ENCODE results near the gene SPATA16. TPM values are rescaled to one million over a fixed set of nuclear protein-coding genes. Genes with fewer than 3 reads are reported as not detected.
"Not testable (repeated sequence)": the region's sequence is repeated elsewhere in the genome, so short reads cannot be mapped to it uniquely, and the experiment has no call there.

SPATA16 gene
- total RNA-seq, 1 donor from 2014 or later: not detected

DNA sequence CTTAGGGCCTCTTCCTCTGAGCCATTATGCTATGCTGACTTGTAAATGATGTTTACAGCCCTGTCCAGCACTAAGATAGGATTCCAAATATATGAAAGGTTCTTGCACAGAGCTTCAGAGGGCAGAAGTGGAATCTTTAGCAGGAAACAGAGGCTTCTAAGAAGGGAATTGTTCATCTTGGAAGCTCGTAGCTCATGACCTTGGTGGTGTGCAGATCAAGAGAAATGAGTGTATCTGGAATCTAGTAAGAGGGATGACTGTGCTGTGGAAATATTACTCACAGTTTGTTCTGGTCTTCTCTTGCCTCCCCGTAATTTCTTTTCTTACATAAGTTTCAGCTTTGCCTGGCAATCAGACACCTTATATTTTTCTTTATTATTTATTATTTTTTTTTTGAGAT lies 175.8 kb downstream of the SPATA16 start:
- Histone ChIP-seq H3K27me3 (no peaks in the 10 kb centered on the region), H3K9me3 (no peaks in the 10 kb centered on the region), H3K4me1 (no peaks in the 10 kb centered on the region), H3K4me3 (no peak overlapping the region), H3K27ac (no peak overlapping the region), H3K36me3 (no peaks in the 10 kb centered on the region)
- DNase-seq (ENCODE audit: low spot score in 2 of 2): no peak
- intact Hi-C loops (cut with DNase I): no loop called here
- TF ChIP-seq, protein P1, sequence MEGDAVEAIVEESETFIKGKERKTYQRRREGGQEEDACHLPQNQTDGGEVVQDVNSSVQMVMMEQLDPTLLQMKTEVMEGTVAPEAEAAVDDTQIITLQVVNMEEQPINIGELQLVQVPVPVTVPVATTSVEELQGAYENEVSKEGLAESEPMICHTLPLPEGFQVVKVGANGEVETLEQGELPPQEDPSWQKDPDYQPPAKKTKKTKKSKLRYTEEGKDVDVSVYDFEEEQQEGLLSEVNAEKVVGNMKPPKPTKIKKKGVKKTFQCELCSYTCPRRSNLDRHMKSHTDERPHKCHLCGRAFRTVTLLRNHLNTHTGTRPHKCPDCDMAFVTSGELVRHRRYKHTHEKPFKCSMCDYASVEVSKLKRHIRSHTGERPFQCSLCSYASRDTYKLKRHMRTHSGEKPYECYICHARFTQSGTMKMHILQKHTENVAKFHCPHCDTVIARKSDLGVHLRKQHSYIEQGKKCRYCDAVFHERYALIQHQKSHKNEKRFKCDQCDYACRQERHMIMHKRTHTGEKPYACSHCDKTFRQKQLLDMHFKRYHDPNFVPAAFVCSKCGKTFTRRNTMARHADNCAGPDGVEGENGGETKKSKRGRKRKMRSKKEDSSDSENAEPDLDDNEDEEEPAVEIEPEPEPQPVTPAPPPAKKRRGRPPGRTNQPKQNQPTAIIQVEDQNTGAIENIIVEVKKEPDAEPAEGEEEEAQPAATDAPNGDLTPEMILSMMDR (IDR thresholded peaks at IDR 0.05): no peak

DNA sequence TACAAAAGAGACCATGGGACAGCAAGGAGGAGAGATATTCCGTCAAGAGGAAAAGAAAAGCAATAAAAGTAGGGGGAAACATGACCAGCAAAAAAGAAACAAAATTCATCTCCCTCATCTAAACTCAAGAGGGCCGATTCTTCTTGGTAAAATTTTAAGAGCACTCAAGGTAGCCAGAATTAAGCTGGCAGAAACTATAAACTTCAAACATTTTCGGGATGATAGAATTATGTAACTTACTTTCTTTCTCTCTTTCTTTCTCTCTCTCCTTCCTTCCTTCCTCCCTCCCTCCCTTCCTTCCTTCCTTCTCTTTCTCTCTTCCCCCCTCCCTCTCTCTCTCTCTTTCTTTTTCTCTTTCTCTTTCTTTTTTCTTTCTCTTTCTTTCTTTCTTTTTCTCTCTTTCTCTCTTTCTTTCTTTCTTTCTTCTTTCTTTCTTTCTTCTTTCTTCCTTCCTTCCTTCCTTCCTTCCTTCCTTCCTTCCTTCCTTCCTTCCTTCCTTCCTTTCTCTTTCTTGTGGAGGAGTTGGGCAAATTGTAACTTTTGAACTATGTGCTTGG lies 180.3 kb downstream of the SPATA16 start:
- DNase-seq (ENCODE audit: low spot score in 2 of 2); H3K4me1 ChIP-seq; H3K27me3 ChIP-seq; H3K27ac ChIP-seq; intact Hi-C loops (cut with DNase I); H3K4me3 ChIP-seq; H3K9me3 ChIP-seq; H3K36me3 ChIP-seq: not testable (repeated sequence)

DNA sequence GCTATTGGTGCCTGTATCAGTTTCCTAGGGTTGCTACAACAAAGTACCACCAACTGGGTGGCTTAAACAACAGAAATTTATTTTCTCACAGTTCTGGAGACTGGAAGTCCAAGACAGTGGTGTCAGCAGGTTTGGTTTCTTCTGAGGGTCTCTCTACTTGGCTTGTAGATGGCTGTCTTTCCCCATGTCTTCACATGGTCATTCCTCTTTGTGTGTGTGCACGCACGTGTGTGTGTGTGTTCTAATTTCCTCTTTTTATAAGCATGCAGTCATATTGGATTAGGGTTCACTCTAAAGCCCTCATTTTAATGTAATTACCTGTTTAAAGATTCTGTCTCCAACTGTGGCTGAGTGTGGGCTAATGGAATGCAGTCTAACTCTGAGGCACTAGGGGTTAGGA lies 182.5 kb downstream of the SPATA16 start:
- Histone ChIP-seq H3K4me1 (no peaks in the 10 kb centered on the region), H3K4me3 (no peak overlapping the region), H3K27me3 (no peaks in the 10 kb centered on the region), H3K9me3 (no peaks in the 10 kb centered on the region), H3K36me3 (no peaks in the 10 kb centered on the region), H3K27ac (no peak overlapping the region)
- intact Hi-C loops (cut with DNase I): no loop called here
- TF ChIP-seq, protein P1 (IDR thresholded peaks at IDR 0.05): no peak
- DNase-seq (ENCODE audit: low spot score in 2 of 2): no peak

DNA sequence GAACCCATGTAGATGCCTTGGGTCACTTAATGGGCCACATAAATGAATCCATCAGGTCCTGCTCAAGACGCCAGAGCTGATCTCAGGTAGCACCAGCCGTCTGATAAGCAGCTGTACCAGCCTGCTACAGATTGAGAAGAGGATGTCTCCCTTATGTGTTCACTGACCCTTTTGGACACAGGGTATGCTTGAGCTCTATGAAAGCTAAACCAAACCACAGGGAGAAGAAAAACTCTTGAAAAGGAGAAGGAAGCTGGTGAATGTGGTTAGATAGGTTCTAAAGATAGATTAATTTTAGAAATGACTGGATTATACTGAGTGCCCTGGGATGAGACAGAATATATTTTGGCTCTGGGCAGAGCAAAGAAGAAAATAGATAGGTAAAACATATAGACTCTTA lies 187.5 kb downstream of the SPATA16 start:
- H3K27ac ChIP-seq: no peak overlapping the region

DNA sequence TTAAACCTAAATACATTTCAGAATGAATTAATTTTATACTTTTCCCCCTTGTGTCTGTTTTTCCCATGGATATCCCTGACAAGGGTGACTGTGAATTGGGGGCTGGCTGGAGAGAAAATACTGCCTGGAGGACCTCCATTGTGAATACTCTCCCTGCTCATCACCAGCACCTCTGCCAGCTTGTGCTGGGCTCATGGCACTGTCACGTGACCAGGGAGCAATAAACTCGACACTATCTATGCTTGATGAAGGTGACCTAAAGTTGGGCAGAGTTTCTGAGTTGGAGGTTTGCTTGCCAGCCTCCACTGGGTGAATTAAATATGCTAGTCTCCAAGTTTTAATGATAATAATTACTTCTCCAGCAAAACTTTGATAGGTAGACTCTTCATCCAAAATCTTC lies 189.5 kb downstream of the SPATA16 start:
- H3K4me3 ChIP-seq: no peak overlapping the region
- TF ChIP-seq, protein P1 (IDR thresholded peaks at IDR 0.05): no peak
- H3K36me3 ChIP-seq: no peaks in the 10 kb centered on the region
- H3K9me3 ChIP-seq: no peaks in the 10 kb centered on the region
- DNase-seq (ENCODE audit: low spot score in 2 of 2): no peak
- H3K4me1 ChIP-seq: no peaks in the 10 kb centered on the region
- no peak overlapping the region for H3K27ac ChIP-seq
- H3K27me3 ChIP-seq: no peaks in the 10 kb centered on the region
- intact Hi-C loops (cut with DNase I): no loop called here

More for the DNA sequence above, 187.5 kb downstream of the SPATA16 start:
- Histone ChIP-seq H3K4me1 (no peaks in the 10 kb centered on the region), H3K4me3 (no peak overlapping the region), H3K36me3 (no peaks in the 10 kb centered on the region), H3K27me3 (no peaks in the 10 kb centered on the region), H3K9me3 (no peaks in the 10 kb centered on the region)
- DNase-seq (ENCODE audit: low spot score in 2 of 2): no peak
- intact Hi-C loops (cut with DNase I): no loop called here
- TF ChIP-seq, protein P1 (IDR thresholded peaks at IDR 0.05): no peak

DNA sequence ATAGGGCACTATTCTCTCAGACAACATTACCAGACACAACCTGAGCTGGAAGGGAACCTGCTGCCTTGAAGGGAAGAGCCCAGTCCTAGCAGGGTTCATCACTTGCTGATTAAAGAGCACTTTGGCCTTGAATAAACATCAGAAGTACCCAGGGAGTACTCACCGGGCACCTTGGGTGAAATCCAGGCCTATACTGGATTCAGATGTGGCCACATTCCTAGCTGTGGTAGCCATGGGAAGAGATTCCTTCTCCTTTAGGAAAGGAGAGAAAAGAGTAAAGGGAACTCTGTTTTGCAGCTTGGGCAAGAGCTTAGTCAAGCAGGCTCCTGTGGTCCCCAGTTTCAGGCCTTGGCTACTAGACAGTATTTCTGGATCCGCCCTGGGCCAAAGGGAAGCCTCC lies 195.0 kb downstream of the SPATA16 start:
- H3K36me3 ChIP-seq: no peaks in the 10 kb centered on the region
- H3K27ac ChIP-seq: no peak overlapping the region
- no peaks in the 10 kb centered on the region for H3K27me3 ChIP-seq
- no peaks in the 10 kb centered on the region for H3K9me3 ChIP-seq
- H3K4me3 ChIP-seq: no peak overlapping the region
- no peak for DNase-seq (ENCODE audit: low spot score in 2 of 2)
- no peaks in the 10 kb centered on the region for H3K4me1 ChIP-seq
- TF ChIP-seq, protein P1 (IDR thresholded peaks at IDR 0.05): no peak
- intact Hi-C loops (cut with DNase I): no loop called here
